ENCODE data around the gene ESYT3.

GRCh38 chr3:138435840-138436239 lies 1.4 kb downstream of the ESYT3 start:
- TF ChIP-seq EP300 (IDR thresholded peaks at IDR 0.05; ENCODE audit: borderline replicate concordance) (no peak), MAX (IDR thresholded peaks at IDR 0.05) (no peak), YY1 (IDR thresholded peaks at IDR 0.05; ENCODE audit: low read depth) (no peak), NFIC (IDR thresholded peaks at IDR 0.05) (no peak), REST (IDR thresholded peaks at IDR 0.05; ENCODE audit: low read depth) (no peak), FOXM1 (IDR thresholded peaks at IDR 0.05; ENCODE audit: borderline replicate concordance, low read depth) (no peak), CEBPB (IDR thresholded peaks at IDR 0.05) (no peak), ZBTB7A (IDR thresholded peaks at IDR 0.05; ENCODE audit: low read depth) (no peak), RAD21 (IDR thresholded peaks at IDR 0.05; ENCODE audit: low read depth) (no peak), TAF1 (IDR thresholded peaks at IDR 0.05; ENCODE audit: low read depth) (no peak), CREB1 (IDR thresholded peaks at IDR 0.05; ENCODE audit: low read depth) (no peak)

All from Ishikawa (cell line).